Measurements from ENCODE around the gene TTC22.

The TTC22 gene

GRCh38 chr1:54807756-54808155, 6.6 kb upstream of the TTC22 start:
- no peak overlapping the region for H3K4me3 ChIP-seq (ENCODE audit: low read depth, low read length)
- DNase-seq (ENCODE audit: low read depth), result no peak
- TF ChIP-seq CTCF (IDR thresholded peaks at IDR 0.05; ENCODE audit: low read depth, low read length, missing control alignments), result no peak

GRCh38 chr1:54806931-54807611, 5.9 kb upstream of the TTC22 start:
- DNase-seq (ENCODE audit: low read depth), result no peak
- TF ChIP-seq CTCF (IDR thresholded peaks at IDR 0.05; ENCODE audit: low read depth, low read length, missing control alignments), result no peak
- no peak overlapping the region for H3K4me3 ChIP-seq (ENCODE audit: low read depth, low read length)

GRCh38 chr1:54805981-54806381, 4.9 kb upstream of the TTC22 start:
- no peak for DNase-seq (ENCODE audit: low read depth)
- no peak overlapping the region for H3K4me3 ChIP-seq (ENCODE audit: low read depth, low read length)
- no peak for TF ChIP-seq CTCF (IDR thresholded peaks at IDR 0.05; ENCODE audit: low read depth, low read length, missing control alignments)

GRCh38 chr1:54805466-54805865, 4.3 kb upstream of the TTC22 start:
- no peak for TF ChIP-seq CTCF (IDR thresholded peaks at IDR 0.05; ENCODE audit: low read depth, low read length, missing control alignments)
- H3K4me3 ChIP-seq (ENCODE audit: low read depth, low read length), result no peak overlapping the region

GRCh38 chr1:54804471-54805132, 3.5 kb upstream of the TTC22 start:
- TF ChIP-seq CTCF (IDR thresholded peaks at IDR 0.05; ENCODE audit: low read depth, low read length, missing control alignments), result no peak
- DNase-seq (ENCODE audit: low read depth), result no peak
- H3K4me3 ChIP-seq (ENCODE audit: low read depth, low read length), result no peak overlapping the region

More at GRCh38 chr1:54805466-54805865, 4.3 kb upstream of the TTC22 start:
- DNase-seq (ENCODE audit: low read depth), result no peak

- TF ChIP-seq CTCF (IDR thresholded peaks at IDR 0.05; ENCODE audit: low read depth, low read length, missing control alignments), result no peak
- DNase-seq (ENCODE audit: low read depth), result no peak
- H3K4me3 ChIP-seq (ENCODE audit: low read depth, low read length), result no peak overlapping the region
Measured at GRCh38 chr1:54803761-54804470, 2.8 kb upstream of the TTC22 start.
